Measurements from ENCODE around the gene UNC45B.
"Not testable (repeated sequence)": the region's sequence is repeated elsewhere in the genome, so short reads cannot be mapped to it uniquely, and the experiment has no call there.

The UNC45B gene

GRCh38 chr17:35224436-35224835 lies 76.8 kb downstream of the UNC45B start:
- ChIA-PET POLR2A (no interaction called here), CTCF (no interaction called here)
- no peak for TF ChIP-seq SP1 (IDR thresholded peaks at IDR 0.05)
- no peak for TF ChIP-seq CTBP1 (IDR thresholded peaks at IDR 0.05; ENCODE audit: borderline replicate concordance)
- no peak for TF ChIP-seq ZNF384 (IDR thresholded peaks at IDR 0.05)
- no peak for TF ChIP-seq SUZ12 (IDR thresholded peaks at IDR 0.05)
- TF ChIP-seq ELF4 (IDR thresholded peaks at IDR 0.05) = no peak
- no peak for TF ChIP-seq NFRKB (IDR thresholded peaks at IDR 0.05)
- no peak for TF ChIP-seq LEF1 (IDR thresholded peaks at IDR 0.05; ENCODE audit: borderline replicate concordance)
- TF ChIP-seq HDGF (IDR thresholded peaks at IDR 0.05; ENCODE audit: borderline replicate concordance) = no peak
- no peak for TF ChIP-seq FOXM1 (IDR thresholded peaks at IDR 0.05; ENCODE audit: borderline replicate concordance)
- DNase-seq (ENCODE audit: extremely low spot score) = no peak

- CTCF ChIA-PET = interaction anchor here (0.6 to 0.7 kb wide), 2 partner anchors 10 to 720 kb away, joined by 4 to 9 read pairs; no protein-coding TSS in a partner anchor
- DNase-seq (ENCODE audit: extremely low spot score) = no peak
- TF ChIP-seq PKNOX1 (IDR thresholded peaks at IDR 0.05) (no peak), ELF4 (IDR thresholded peaks at IDR 0.05) (no peak)
- POLR2A ChIA-PET = no interaction called here
Measured at GRCh38 chr17:35227546-35227945, 79.9 kb downstream of the UNC45B start.

- POLR2A ChIA-PET = interaction anchor here (1.7 kb wide), 1 partner anchor 13 kb away, joined by 5 read pairs; the partner anchor contains the start of gene SLFN5
Measured at GRCh38 chr17:35229638-35230037, 82.0 kb downstream of the UNC45B start.

GRCh38 chr17:35234315-35234714 lies 86.7 kb downstream of the UNC45B start:
- POLR2A ChIA-PET; DNase-seq (ENCODE audit: extremely low spot score); CTCF ChIA-PET: not testable (repeated sequence)

More at GRCh38 chr17:35229638-35230037, 82.0 kb downstream of the UNC45B start:
- TF ChIP-seq FOXM1 (IDR thresholded peaks at IDR 0.05; ENCODE audit: borderline replicate concordance) (no peak), PKNOX1 (IDR thresholded peaks at IDR 0.05) (no peak), ZNF384 (IDR thresholded peaks at IDR 0.05) (no peak), NFRKB (IDR thresholded peaks at IDR 0.05) (no peak)
- no peak for DNase-seq (ENCODE audit: extremely low spot score)
- CTCF ChIA-PET = no interaction called here

- no peak for TF ChIP-seq TARDBP (IDR thresholded peaks at IDR 0.05)
- TF ChIP-seq L3MBTL2 (conservative IDR thresholded peaks at IDR 0.05) = no peak
- TF ChIP-seq CTBP1 (IDR thresholded peaks at IDR 0.05; ENCODE audit: borderline replicate concordance) = no peak
- no peak for TF ChIP-seq ARNT (IDR thresholded peaks at IDR 0.05)
- no peak for TF ChIP-seq PKNOX1 (IDR thresholded peaks at IDR 0.05)
- TF ChIP-seq SUZ12 (IDR thresholded peaks at IDR 0.05) = no peak
- no peak for TF ChIP-seq NFRKB (IDR thresholded peaks at IDR 0.05)
- TF ChIP-seq LEF1 (IDR thresholded peaks at IDR 0.05; ENCODE audit: borderline replicate concordance) = no peak
- no peak for TF ChIP-seq FOXA1 (IDR thresholded peaks at IDR 0.05)
- TF ChIP-seq FOXM1 (IDR thresholded peaks at IDR 0.05; ENCODE audit: borderline replicate concordance) = no peak
- no peak for TF ChIP-seq SP1 (IDR thresholded peaks at IDR 0.05)
- no peak for TF ChIP-seq BHLHE40 (IDR thresholded peaks at IDR 0.05; ENCODE audit: borderline replicate concordance)
- TF ChIP-seq ELF4 (IDR thresholded peaks at IDR 0.05) = no peak
- TF ChIP-seq FOXK2 (IDR thresholded peaks at IDR 0.05) = no peak
- TF ChIP-seq ZNF384 (IDR thresholded peaks at IDR 0.05) = no peak
- POLR2A ChIA-PET = no interaction called here
- no peak for DNase-seq (ENCODE audit: extremely low spot score)
- CTCF ChIA-PET = no interaction called here
Measured at GRCh38 chr17:35235289-35235688, 87.7 kb downstream of the UNC45B start.

GRCh38 chr17:35235917-35236316 lies 88.3 kb downstream of the UNC45B start:
- no peak for DNase-seq (ENCODE audit: extremely low spot score)

More at GRCh38 chr17:35235917-35236316, 88.3 kb downstream of the UNC45B start:
- CTCF ChIA-PET = no interaction called here
- POLR2A ChIA-PET = no interaction called here
- TF ChIP-seq SUZ12 (IDR thresholded peaks at IDR 0.05) = no peak
- no peak for TF ChIP-seq FOXK2 (IDR thresholded peaks at IDR 0.05)
- no peak for TF ChIP-seq L3MBTL2 (conservative IDR thresholded peaks at IDR 0.05)
- no peak for TF ChIP-seq LEF1 (IDR thresholded peaks at IDR 0.05; ENCODE audit: borderline replicate concordance)
- no peak for TF ChIP-seq TARDBP (IDR thresholded peaks at IDR 0.05)
- no peak for TF ChIP-seq FOXM1 (IDR thresholded peaks at IDR 0.05; ENCODE audit: borderline replicate concordance)
- no peak for TF ChIP-seq PKNOX1 (IDR thresholded peaks at IDR 0.05)
- TF ChIP-seq FOXA1 (IDR thresholded peaks at IDR 0.05) = no peak
- no peak for TF ChIP-seq HDGF (IDR thresholded peaks at IDR 0.05; ENCODE audit: borderline replicate concordance)
- no peak for TF ChIP-seq CTBP1 (IDR thresholded peaks at IDR 0.05; ENCODE audit: borderline replicate concordance)
- no peak for TF ChIP-seq SP1 (IDR thresholded peaks at IDR 0.05)

All from HEK293T (cell line).